Kidney (tissue), 14 donors: ENCODE measurements around the gene RASAL2. TPM values are rescaled to one million over a fixed set of nuclear protein-coding genes. Genes with fewer than 3 reads are reported as not detected.

Source experiments
- DNase-seq, 5 donors: peaks; one replicate each; pipeline ENCODE4 v3.0.0-alpha.2; 2013 to 2020
- FAIRE-seq: peaks from 2 replicates; lab custom pipeline; 2012; peaks lifted over from hg19 to GRCh38; lab: Jason Lieb, UNC
- H3K27ac ChIP-seq, 2 donors: one replicate each; pipeline ENCODE4 v1.7.0; 2013; ENCODE audit warnings: low read depth in 2 of 2, low read length in 2 of 2, inconsistent platforms in 1 of 2
- H3K27me3 ChIP-seq: one replicate; pipeline ENCODE4 v1.7.1; 2013; ENCODE audit warnings: low read length, inconsistent platforms; ENCODE audit not compliant: control insufficient read depth, insufficient read depth
- H3K36me3 ChIP-seq, 3 donors: one replicate each; pipeline versions ENCODE4 v1.7.0 to v1.7.1; 2013; ENCODE audit warnings: low read length in 3 of 3, control low read depth in 1 of 3, inconsistent platforms in 1 of 3; ENCODE audit not compliant: insufficient read depth in 3 of 3, control insufficient read depth in 2 of 3
- H3K4me1 ChIP-seq, 3 donors: one replicate each; pipeline versions ENCODE4 v1.7.0 to v1.7.1; 2013; ENCODE audit warnings: low read length in 3 of 3, inconsistent platforms in 1 of 3, low read depth in 1 of 3; ENCODE audit not compliant: control insufficient read depth in 2 of 3, insufficient read depth in 2 of 3
- H3K4me3 ChIP-seq, 3 donors: one replicate each; pipeline versions ENCODE4 v1.7.0 to v1.8.1; 2013; ENCODE audit warnings: low read length in 3 of 3, control low read depth in 1 of 3, inconsistent platforms in 1 of 3
- H3K9ac ChIP-seq, 3 donors: one replicate each; pipeline versions ENCODE4 v1.7.0 to v1.7.1; 2013; ENCODE audit warnings: low read length in 3 of 3, control low read depth in 1 of 3, inconsistent platforms in 1 of 3
- H3K9me3 ChIP-seq, 3 donors: one replicate each; pipeline versions ENCODE4 v1.7.0 to v1.7.1; 2013; ENCODE audit warnings: low read length in 3 of 3, control low read depth in 1 of 3, inconsistent platforms in 1 of 3; ENCODE audit not compliant: control insufficient read depth in 2 of 3, insufficient read depth in 1 of 3
- CTCF ChIP-seq: IDR thresholded peaks from 3 replicates; pipeline ENCODE4 v1.5.1; 2012; ENCODE audit warnings: mild to moderate bottlenecking, moderate library complexity, borderline replicate concordance; ENCODE audit not compliant: insufficient read depth; ENCODE audit errors: extremely low read depth
- intact Hi-C: fragments of 100-400 bp; cut with DNase I; formaldehyde crosslinking; loops from one replicate; pipeline ENCODE4 v1.11.1; 2022
- polyA plus RNA-seq: library from polyadenylated mRNA; stranded (reverse); fragments of 350-450 nt; fragmentation: Illumina TruSeq; extraction: RNeasy Lipid Tissue Mini Kit (QIAGEN cat#74804); gene quantifications from one replicate; pipeline ENCODE4 v1.2.3, GENCODE V29; 2014; ENCODE audit warnings: low read depth, low replicate concordance; ENCODE audit not compliant: insufficient read depth
- total RNA-seq: library from RNA; stranded (reverse); fragmentation: NEBNext Ultra II Directional; extraction: Animal tissue kit (Norgen Biotek cat#: 25700); gene quantifications from one replicate; pipeline ENCODE4 v1.2.1, GENCODE V29; 2021
- donor health status: control.
- donor health status: control.
- donor health status: control.
- donor health status: control.
- donor health status: control.
- donor health status: DM: yes; HTN: yes; CAD: no.
- donor health status: Normal renal cell carcinoma (clear cell type).

The RASAL2 gene
- total and polyA plus RNA-seq, 2 donors from 2014 or later: 2.2 to 26.5 TPM

GRCh38 chr1:178489399-178489798, 395.5 kb downstream of the RASAL2 start:
- H3K9me3 ChIP-seq: no peaks in the 10 kb centered on the region
- no peak for FAIRE-seq
- no peak for TF ChIP-seq CTCF
- peaks cover 0 to 6% (median 0%) of the 10 kb centered on the region in 3 donors for H3K4me1 ChIP-seq
- no peaks in the 10 kb centered on the region for H3K27me3 ChIP-seq
- H3K9ac ChIP-seq: no peak overlapping the region
- DNase-seq: no peak
- H3K36me3 ChIP-seq: no peaks in the 10 kb centered on the region
- no peak overlapping the region for H3K4me3 ChIP-seq
- intact Hi-C loops: no loop called here
- no peak overlapping the region for H3K27ac ChIP-seq

GRCh38 chr1:178490136-178490535, 396.2 kb downstream of the RASAL2 start:
- Histone ChIP-seq H3K27me3 (no peaks in the 10 kb centered on the region), H3K4me1 (peaks cover 0 to 4% (median 0%) of the 10 kb centered on the region in 3 donors), H3K27ac (no peak overlapping the region), H3K9me3 (no peaks in the 10 kb centered on the region), H3K9ac (no peak overlapping the region), H3K4me3 (no peak overlapping the region), H3K36me3 (no peaks in the 10 kb centered on the region)
- no peak for TF ChIP-seq CTCF
- DNase-seq (no peak), FAIRE-seq (no peak)
- intact Hi-C loops: no loop called here

- no peak overlapping the region for H3K4me3 ChIP-seq
- peaks cover 0 to 4% (median 0%) of the 10 kb centered on the region in 3 donors for H3K4me1 ChIP-seq
- no peak overlapping the region for H3K9ac ChIP-seq
- H3K27me3 ChIP-seq: no peaks in the 10 kb centered on the region
- intact Hi-C loops: no loop called here
- no peak for FAIRE-seq
- no peak for TF ChIP-seq CTCF
- H3K27ac ChIP-seq: no peak overlapping the region
- no peaks in the 10 kb centered on the region for H3K9me3 ChIP-seq
- no peak for DNase-seq
- no peaks in the 10 kb centered on the region for H3K36me3 ChIP-seq
Observed at GRCh38 chr1:178490967-178491366, 397.1 kb downstream of the RASAL2 start.

- no peak for DNase-seq
- no peak overlapping the region for H3K27ac ChIP-seq
- no peaks in the 10 kb centered on the region for H3K27me3 ChIP-seq
- peaks cover 0 to 4% (median 0%) of the 10 kb centered on the region in 3 donors for H3K4me1 ChIP-seq
- no peak for FAIRE-seq
- no peak overlapping the region for H3K9ac ChIP-seq
- H3K36me3 ChIP-seq: no peaks in the 10 kb centered on the region
- intact Hi-C loops: no loop called here
- no peaks in the 10 kb centered on the region for H3K9me3 ChIP-seq
- no peak for TF ChIP-seq CTCF
- no peak overlapping the region for H3K4me3 ChIP-seq
Observed at GRCh38 chr1:178491721-178492120, 397.8 kb downstream of the RASAL2 start.
